ENCODE results near the gene RCCD1.
A peak's percentile ranks its signal among the peaks of the same experiment; 100 is the strongest.

Gene RCCD1

GRCh38 chr15:90982135-90982534, 27.5 kb downstream of the RCCD1 start:
- Histone ChIP-seq H3K9ac (ENCODE audit: low read length in 5 of 5) (no peak overlapping the region), H3K4me3 (ENCODE audit: low read depth in 1 of 5, low read length in 5 of 5) (no peak overlapping the region), H3K27ac (ENCODE audit: low read depth, low read length) (no peak overlapping the region), H3K27me3 (ENCODE audit: control insufficient read depth in 5 of 5, insufficient read depth in 4 of 5, low read length in 5 of 5) (no peaks in the 10 kb centered on the region), H3K9me3 (ENCODE audit: control insufficient read depth in 5 of 5, low read length in 5 of 5) (no peaks in the 10 kb centered on the region), H3K4me1 (ENCODE audit: control insufficient read depth in 5 of 5, insufficient read depth in 5 of 5, low read length in 5 of 5) (no peaks in the 10 kb centered on the region), H3K36me3 (ENCODE audit: control insufficient read depth in 5 of 5, insufficient read depth in 5 of 5, low read length in 5 of 5) (peaks cover 0 to 13% (median 0%) of the 10 kb centered on the region in 5 donors)

- H3K4me1 ChIP-seq (ENCODE audit: control insufficient read depth in 5 of 5, insufficient read depth in 5 of 5, low read length in 5 of 5) = no peaks in the 10 kb centered on the region
Measured at GRCh38 chr15:90986790-90987507, 32.3 kb downstream of the RCCD1 start.

GRCh38 chr15:90987561-90988141, 33.0 kb downstream of the RCCD1 start:
- no peak overlapping the region for H3K9ac ChIP-seq (ENCODE audit: low read length in 5 of 5)

More at GRCh38 chr15:90986790-90987507, 32.3 kb downstream of the RCCD1 start:
- no peak overlapping the region for H3K9ac ChIP-seq (ENCODE audit: low read length in 5 of 5)
- H3K27ac ChIP-seq (ENCODE audit: low read depth, low read length) = no peak overlapping the region
- no peaks in the 10 kb centered on the region for H3K36me3 ChIP-seq (ENCODE audit: control insufficient read depth in 5 of 5, insufficient read depth in 5 of 5, low read length in 5 of 5)
- H3K27me3 ChIP-seq (ENCODE audit: control insufficient read depth in 5 of 5, insufficient read depth in 4 of 5, low read length in 5 of 5) = no peaks in the 10 kb centered on the region
- H3K4me3 ChIP-seq (ENCODE audit: low read depth in 1 of 5, low read length in 5 of 5) = no peak overlapping the region
- no peaks in the 10 kb centered on the region for H3K9me3 ChIP-seq (ENCODE audit: control insufficient read depth in 5 of 5, low read length in 5 of 5)

GRCh38 chr15:90988296-90988695, 33.6 kb downstream of the RCCD1 start:
- H3K4me1 ChIP-seq (ENCODE audit: control insufficient read depth in 5 of 5, insufficient read depth in 5 of 5, low read length in 5 of 5) = peaks cover 0 to 1% (median 0%) of the 10 kb centered on the region in 5 donors
- no peak overlapping the region for H3K9ac ChIP-seq (ENCODE audit: low read length in 5 of 5)
- H3K36me3 ChIP-seq (ENCODE audit: control insufficient read depth in 5 of 5, insufficient read depth in 5 of 5, low read length in 5 of 5) = no peaks in the 10 kb centered on the region
- no peak overlapping the region for H3K27ac ChIP-seq (ENCODE audit: low read depth, low read length)
- H3K4me3 ChIP-seq (ENCODE audit: low read depth in 1 of 5, low read length in 5 of 5) = no peak overlapping the region
- no peaks in the 10 kb centered on the region for H3K9me3 ChIP-seq (ENCODE audit: control insufficient read depth in 5 of 5, low read length in 5 of 5)
- H3K27me3 ChIP-seq (ENCODE audit: control insufficient read depth in 5 of 5, insufficient read depth in 4 of 5, low read length in 5 of 5) = no peaks in the 10 kb centered on the region

More at GRCh38 chr15:90987561-90988141, 33.0 kb downstream of the RCCD1 start:
- Histone ChIP-seq H3K27ac (ENCODE audit: low read depth, low read length) (no peak overlapping the region), H3K4me1 (ENCODE audit: control insufficient read depth in 5 of 5, insufficient read depth in 5 of 5, low read length in 5 of 5) (no peaks in the 10 kb centered on the region), H3K9me3 (ENCODE audit: control insufficient read depth in 5 of 5, low read length in 5 of 5) (no peaks in the 10 kb centered on the region), H3K36me3 (ENCODE audit: control insufficient read depth in 5 of 5, insufficient read depth in 5 of 5, low read length in 5 of 5) (no peaks in the 10 kb centered on the region), H3K27me3 (ENCODE audit: control insufficient read depth in 5 of 5, insufficient read depth in 4 of 5, low read length in 5 of 5) (no peaks in the 10 kb centered on the region), H3K4me3 (ENCODE audit: low read depth in 1 of 5, low read length in 5 of 5) (no peak overlapping the region)

GRCh38 chr15:90989040-90989768, 34.5 kb downstream of the RCCD1 start:
- H3K9me3 ChIP-seq (ENCODE audit: control insufficient read depth in 5 of 5, low read length in 5 of 5) = no peaks in the 10 kb centered on the region
- no peak overlapping the region for H3K4me3 ChIP-seq (ENCODE audit: low read depth in 1 of 5, low read length in 5 of 5)
- no peak overlapping the region for H3K9ac ChIP-seq (ENCODE audit: low read length in 5 of 5)
- H3K27ac ChIP-seq (ENCODE audit: low read depth, low read length) = no peak overlapping the region
- no peaks in the 10 kb centered on the region for H3K36me3 ChIP-seq (ENCODE audit: control insufficient read depth in 5 of 5, insufficient read depth in 5 of 5, low read length in 5 of 5)
- H3K4me1 ChIP-seq (ENCODE audit: control insufficient read depth in 5 of 5, insufficient read depth in 5 of 5, low read length in 5 of 5) = peaks cover 0 to 7% (median 6%) of the 10 kb centered on the region in 5 donors
- H3K27me3 ChIP-seq (ENCODE audit: control insufficient read depth in 5 of 5, insufficient read depth in 4 of 5, low read length in 5 of 5) = no peaks in the 10 kb centered on the region

GRCh38 chr15:90990446-90990845, 35.8 kb downstream of the RCCD1 start:
- Histone ChIP-seq H3K4me1 (ENCODE audit: control insufficient read depth in 5 of 5, insufficient read depth in 5 of 5, low read length in 5 of 5) (peaks cover 0 to 15% (median 12%) of the 10 kb centered on the region in 5 donors), H3K4me3 (ENCODE audit: low read depth in 1 of 5, low read length in 5 of 5) (no peak overlapping the region), H3K36me3 (ENCODE audit: control insufficient read depth in 5 of 5, insufficient read depth in 5 of 5, low read length in 5 of 5) (no peaks in the 10 kb centered on the region), H3K9ac (ENCODE audit: low read length in 5 of 5) (no peak overlapping the region), H3K27me3 (ENCODE audit: control insufficient read depth in 5 of 5, insufficient read depth in 4 of 5, low read length in 5 of 5) (no peaks in the 10 kb centered on the region), H3K9me3 (ENCODE audit: control insufficient read depth in 5 of 5, low read length in 5 of 5) (no peaks in the 10 kb centered on the region), H3K27ac (ENCODE audit: low read depth, low read length) (no peak overlapping the region)

- Histone ChIP-seq H3K27me3 (ENCODE audit: control insufficient read depth in 5 of 5, insufficient read depth in 4 of 5, low read length in 5 of 5) (no peaks in the 10 kb centered on the region), H3K4me1 (ENCODE audit: control insufficient read depth in 5 of 5, insufficient read depth in 5 of 5, low read length in 5 of 5) (peaks cover 0 to 16% (median 12%) of the 10 kb centered on the region in 5 donors), H3K9me3 (ENCODE audit: control insufficient read depth in 5 of 5, low read length in 5 of 5) (no peaks in the 10 kb centered on the region), H3K9ac (ENCODE audit: low read length in 5 of 5) (no peak overlapping the region), H3K4me3 (ENCODE audit: low read depth in 1 of 5, low read length in 5 of 5) (no peak overlapping the region), H3K27ac (ENCODE audit: low read depth, low read length) (no peak overlapping the region), H3K36me3 (ENCODE audit: control insufficient read depth in 5 of 5, insufficient read depth in 5 of 5, low read length in 5 of 5) (no peaks in the 10 kb centered on the region)
Measured at GRCh38 chr15:90991587-90992285, 37.1 kb downstream of the RCCD1 start.

- peaks cover 0 to 16% (median 12%) of the 10 kb centered on the region in 5 donors for H3K4me1 ChIP-seq (ENCODE audit: control insufficient read depth in 5 of 5, insufficient read depth in 5 of 5, low read length in 5 of 5)
- no peaks in the 10 kb centered on the region for H3K27me3 ChIP-seq (ENCODE audit: control insufficient read depth in 5 of 5, insufficient read depth in 4 of 5, low read length in 5 of 5)
- H3K4me3 ChIP-seq (ENCODE audit: low read depth in 1 of 5, low read length in 5 of 5) = peak overlapping the region; percentile 50 to 96 (median 84)
- H3K36me3 ChIP-seq (ENCODE audit: control insufficient read depth in 5 of 5, insufficient read depth in 5 of 5, low read length in 5 of 5) = peaks cover 0 to 20% (median 14%) of the 10 kb centered on the region in 5 donors
- H3K9ac ChIP-seq (ENCODE audit: low read length in 5 of 5) = peak overlapping the region in 4 of 5 donors; percentile 73 to 92 (median 85)
- peak overlapping the region; percentile 53 for H3K27ac ChIP-seq (ENCODE audit: low read depth, low read length)
- no peaks in the 10 kb centered on the region for H3K9me3 ChIP-seq (ENCODE audit: control insufficient read depth in 5 of 5, low read length in 5 of 5)
Measured at GRCh38 chr15:90994059-90994416, 39.4 kb downstream of the RCCD1 start.

- H3K27ac ChIP-seq (ENCODE audit: low read depth, low read length) = peak within 1 kb of the TSS; percentile 53
- H3K27me3 ChIP-seq (ENCODE audit: control insufficient read depth in 5 of 5, insufficient read depth in 4 of 5, low read length in 5 of 5) = no peaks in the 10 kb centered on the region
- peak within 1 kb of the TSS; percentile 77 to 96 (median 91) for H3K4me3 ChIP-seq (ENCODE audit: low read depth in 1 of 5, low read length in 5 of 5)
- H3K4me1 ChIP-seq (ENCODE audit: control insufficient read depth in 5 of 5, insufficient read depth in 5 of 5, low read length in 5 of 5) = peaks cover 0 to 16% (median 12%) of the 10 kb centered on the region in 5 donors
- peak within 1 kb of the TSS; percentile 43 to 94 (median 84) for H3K9ac ChIP-seq (ENCODE audit: low read length in 5 of 5)
- H3K36me3 ChIP-seq (ENCODE audit: control insufficient read depth in 5 of 5, insufficient read depth in 5 of 5, low read length in 5 of 5) = peaks cover 0 to 26% (median 18%) of the 10 kb centered on the region in 5 donors
- no peaks in the 10 kb centered on the region for H3K9me3 ChIP-seq (ENCODE audit: control insufficient read depth in 5 of 5, low read length in 5 of 5)
Measured at GRCh38 chr15:90994417-90995311, 40.0 kb downstream of the RCCD1 start, which contains the start of gene PRC1. Gene PRC1, minus strand, starts transcription at chr15:90994535. Its CDS starts 118 bp downstream, at chr15:90994417.

Data from subcutaneous abdominal adipose tissue (tissue), 5 donors.